ENCODE measurements around the gene DGCR8. TPM values are rescaled to one million over a fixed set of nuclear protein-coding genes. Genes with fewer than 3 reads are reported as not detected.

Gene DGCR8
- total and polyA plus RNA-seq, 7 donors = 6.7 to 32.7 (median 15.3) TPM

DNA sequence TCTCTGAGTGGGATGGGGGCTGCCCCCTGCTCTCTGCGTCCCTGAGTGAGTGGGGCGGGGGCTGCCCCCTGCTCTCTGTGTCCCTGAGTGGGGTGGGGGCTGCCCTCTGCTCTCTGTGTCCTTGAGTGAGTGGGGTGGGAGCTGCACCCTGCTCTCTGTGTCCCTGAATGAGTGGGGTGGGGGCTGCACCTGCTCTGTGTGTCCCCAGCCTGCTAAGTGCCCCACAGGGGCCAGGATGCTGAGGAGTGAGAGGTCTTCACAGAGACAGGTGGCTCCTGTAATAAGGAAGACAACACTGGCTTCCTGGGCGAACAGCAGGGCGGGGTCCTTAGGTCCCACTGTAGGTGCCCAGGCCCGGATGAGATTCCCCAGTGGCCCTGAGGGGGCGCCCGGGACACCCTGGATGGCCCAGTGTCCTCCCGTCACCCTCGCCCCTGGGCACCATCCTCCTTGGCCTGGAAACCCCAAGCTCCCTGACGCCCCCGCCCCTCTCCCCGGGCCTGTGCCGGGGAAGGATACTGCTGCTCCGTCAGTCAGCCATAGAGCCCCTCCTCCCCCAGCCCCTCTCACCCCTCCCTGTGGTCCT lies 74.7 kb downstream of the DGCR8 start:
- peaks cover 0 to 3% (median 0%) of the 10 kb centered on the region in 4 donors for H3K4me1 ChIP-seq
- peaks cover 0 to 28% (median 14%) of the 10 kb centered on the region in 3 donors for H3K27me3 ChIP-seq
- no peak for DNase-seq
- no peak overlapping the region for H3K27ac ChIP-seq
- H3K9me3 ChIP-seq = no peaks in the 10 kb centered on the region
- no peak for TF ChIP-seq POLR2A (IDR thresholded peaks at IDR 0.05)
- no peak for TF ChIP-seq POLR2AphosphoS5 (IDR thresholded peaks at IDR 0.05)
- TF ChIP-seq, protein P1, sequence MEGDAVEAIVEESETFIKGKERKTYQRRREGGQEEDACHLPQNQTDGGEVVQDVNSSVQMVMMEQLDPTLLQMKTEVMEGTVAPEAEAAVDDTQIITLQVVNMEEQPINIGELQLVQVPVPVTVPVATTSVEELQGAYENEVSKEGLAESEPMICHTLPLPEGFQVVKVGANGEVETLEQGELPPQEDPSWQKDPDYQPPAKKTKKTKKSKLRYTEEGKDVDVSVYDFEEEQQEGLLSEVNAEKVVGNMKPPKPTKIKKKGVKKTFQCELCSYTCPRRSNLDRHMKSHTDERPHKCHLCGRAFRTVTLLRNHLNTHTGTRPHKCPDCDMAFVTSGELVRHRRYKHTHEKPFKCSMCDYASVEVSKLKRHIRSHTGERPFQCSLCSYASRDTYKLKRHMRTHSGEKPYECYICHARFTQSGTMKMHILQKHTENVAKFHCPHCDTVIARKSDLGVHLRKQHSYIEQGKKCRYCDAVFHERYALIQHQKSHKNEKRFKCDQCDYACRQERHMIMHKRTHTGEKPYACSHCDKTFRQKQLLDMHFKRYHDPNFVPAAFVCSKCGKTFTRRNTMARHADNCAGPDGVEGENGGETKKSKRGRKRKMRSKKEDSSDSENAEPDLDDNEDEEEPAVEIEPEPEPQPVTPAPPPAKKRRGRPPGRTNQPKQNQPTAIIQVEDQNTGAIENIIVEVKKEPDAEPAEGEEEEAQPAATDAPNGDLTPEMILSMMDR (IDR thresholded peaks at IDR 0.05) = no peak
- no peak for TF ChIP-seq EP300 (IDR thresholded peaks at IDR 0.05)
- intact Hi-C loops (cut with DNase I) = loop anchor here (5.0 kb wide), 1 partner anchor 113 kb away; the partner anchor contains the start of gene RTN4R
- no peak overlapping the region for H3K4me3 ChIP-seq
- 27 to 59% methylated on average over 14 of the region's 14 CpGs for WGBS, 2 donors
- no peaks in the 10 kb centered on the region for H3K36me3 ChIP-seq

DNA sequence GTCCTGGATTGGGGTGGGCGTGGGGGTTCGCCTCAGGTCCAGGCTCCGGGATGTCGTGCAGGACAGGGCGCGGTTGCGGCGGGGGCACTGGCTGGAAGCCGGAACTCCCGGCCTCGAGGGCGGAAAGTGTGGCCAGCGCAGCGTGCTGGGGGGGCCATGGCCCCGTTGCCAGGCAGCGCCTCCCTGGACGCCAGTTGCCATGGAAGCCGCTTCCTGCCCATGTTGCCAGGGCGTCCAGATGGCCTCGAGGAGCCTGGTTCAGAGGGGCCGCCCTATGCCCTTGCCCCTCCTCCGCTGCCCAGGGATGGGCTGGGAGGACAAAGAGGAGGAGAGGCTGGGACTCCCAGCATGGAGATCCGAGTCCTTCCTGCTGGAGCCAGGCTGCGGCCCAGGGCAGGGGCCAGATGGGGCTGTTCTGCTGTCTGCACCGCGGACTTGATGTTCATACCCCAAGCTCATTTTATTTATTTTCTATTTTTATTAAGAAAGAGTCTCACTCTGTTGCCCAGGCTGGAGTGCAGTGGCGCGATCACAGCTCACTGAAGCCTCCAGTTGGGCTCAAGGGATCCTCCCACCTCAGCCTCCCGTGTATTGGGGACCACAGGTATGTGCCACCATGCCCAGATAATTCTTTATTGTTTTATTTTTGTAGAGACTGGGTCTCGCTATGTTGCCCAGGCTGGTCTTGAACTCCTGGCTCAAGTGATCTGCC lies 75.4 kb downstream of the DGCR8 start:
- DNase-seq = no peak
- H3K27ac ChIP-seq = no peak overlapping the region
- H3K4me3 ChIP-seq = no peak overlapping the region
- intact Hi-C loops (cut with DNase I) = loop anchor here (5.0 kb wide), 1 partner anchor 112 kb away; the partner anchor contains the start of gene RTN4R
- H3K27me3 ChIP-seq = peaks cover 0 to 28% (median 14%) of the 10 kb centered on the region in 3 donors
- H3K36me3 ChIP-seq = no peaks in the 10 kb centered on the region
- TF ChIP-seq, protein P1 (IDR thresholded peaks at IDR 0.05) = no peak
- TF ChIP-seq EP300 (IDR thresholded peaks at IDR 0.05) = no peak
- no peak for TF ChIP-seq POLR2AphosphoS5 (IDR thresholded peaks at IDR 0.05)
- TF ChIP-seq POLR2A (IDR thresholded peaks at IDR 0.05) = no peak
- H3K9me3 ChIP-seq = no peaks in the 10 kb centered on the region
- peaks cover 0 to 3% (median 0%) of the 10 kb centered on the region in 4 donors for H3K4me1 ChIP-seq
- 30 to 56% methylated on average over 30 of the region's 30 CpGs for WGBS, 2 donors

DNA sequence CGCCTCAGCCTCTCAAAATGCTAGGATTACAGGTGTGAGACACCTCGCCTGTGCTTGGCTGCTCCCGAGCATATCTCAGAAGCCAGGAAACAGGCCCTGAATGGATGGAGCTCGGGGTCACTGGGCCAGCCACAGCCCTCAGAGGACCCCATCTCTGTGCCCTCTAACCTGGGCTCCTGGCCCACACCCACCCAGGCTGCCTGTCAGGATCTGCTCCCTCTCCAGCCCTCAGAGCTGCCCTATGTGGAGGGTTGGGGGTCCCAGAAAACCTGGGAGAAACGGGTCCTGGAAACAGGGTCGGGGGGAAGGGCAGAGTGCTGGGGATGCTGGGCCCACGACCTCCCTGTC lies 76.0 kb downstream of the DGCR8 start:
- no peak for TF ChIP-seq POLR2A (IDR thresholded peaks at IDR 0.05)
- no peak for TF ChIP-seq EP300 (IDR thresholded peaks at IDR 0.05)
- TF ChIP-seq, protein P1 (IDR thresholded peaks at IDR 0.05) = no peak
- no peak for TF ChIP-seq POLR2AphosphoS5 (IDR thresholded peaks at IDR 0.05)
- Histone ChIP-seq H3K9me3 (no peaks in the 10 kb centered on the region), H3K27me3 (peaks cover 0 to 28% (median 14%) of the 10 kb centered on the region in 3 donors), H3K4me1 (peaks cover 0 to 3% (median 0%) of the 10 kb centered on the region in 4 donors), H3K36me3 (no peaks in the 10 kb centered on the region), H3K27ac (no peak overlapping the region), H3K4me3 (no peak overlapping the region)
- intact Hi-C loops (cut with DNase I) = loop anchor here (5.0 kb wide), 1 partner anchor 111 kb away; the partner anchor contains the start of gene RTN4R
- no peak for DNase-seq
- 50 to 66% methylated on average over 7 of the region's 7 CpGs for WGBS, 2 donors

- Histone ChIP-seq H3K4me1 (peaks cover 0 to 3% (median 0%) of the 10 kb centered on the region in 4 donors), H3K27ac (no peak overlapping the region), H3K36me3 (no peaks in the 10 kb centered on the region), H3K27me3 (peaks cover 0 to 28% (median 14%) of the 10 kb centered on the region in 3 donors), H3K9me3 (no peaks in the 10 kb centered on the region), H3K4me3 (no peak overlapping the region)
- TF ChIP-seq POLR2AphosphoS5 (IDR thresholded peaks at IDR 0.05) = no peak
- TF ChIP-seq, protein P1 (IDR thresholded peaks at IDR 0.05) = peak; percentile 97 to 100 (median 100)
- intact Hi-C loops (cut with DNase I) = loop anchor here (1.0 to 5.0 kb wide), 2 partner anchors 110 to 128 kb away; partner anchors contain the start of gene RTN4R
- peak; percentile 92 for DNase-seq
- 32 to 50% methylated on average over 17 of the region's 17 CpGs for WGBS, 2 donors
These were observed 76.8 kb downstream of the DGCR8 start for GRCh38 chr22:20156611-20157429.
